SU-DHL-6 (cell line): ENCODE measurements around the gene FOXP4.

Experiments used
- CTCF ChIP-seq: fragments of 200-600 bp; sonication (generic); IDR thresholded peaks from one replicate; pipeline ENCODE4 v1.5.1; 2017; ENCODE audit warnings: antibody characterized with exemption, mild to moderate bottlenecking, low read length, moderate library complexity; ENCODE audit not compliant: insufficient read depth, poor library complexity, severe bottlenecking
- EZH2phosphoT487 ChIP-seq: fragments of 200-600 bp; sonication (generic), shearing (Covaris generic); conservative IDR thresholded peaks from 2 replicates; pipeline ENCODE4 v1.6.1; 2018; ENCODE audit warnings: mild to moderate bottlenecking, antibody characterized with exemption, low read length, moderate library complexity, mixed read lengths

GRCh38 chr6:41608443-41609151, 62.4 kb downstream of the FOXP4 start:
- no peak for TF ChIP-seq CTCF
- TF ChIP-seq EZH2phosphoT487, result no peak
